Measurements from ENCODE around the gene APBA1.

The APBA1 gene

GRCh38 chr9:69590266-69590665 lies 81.9 kb downstream of the APBA1 start:
- TF ChIP-seq, protein P1, sequence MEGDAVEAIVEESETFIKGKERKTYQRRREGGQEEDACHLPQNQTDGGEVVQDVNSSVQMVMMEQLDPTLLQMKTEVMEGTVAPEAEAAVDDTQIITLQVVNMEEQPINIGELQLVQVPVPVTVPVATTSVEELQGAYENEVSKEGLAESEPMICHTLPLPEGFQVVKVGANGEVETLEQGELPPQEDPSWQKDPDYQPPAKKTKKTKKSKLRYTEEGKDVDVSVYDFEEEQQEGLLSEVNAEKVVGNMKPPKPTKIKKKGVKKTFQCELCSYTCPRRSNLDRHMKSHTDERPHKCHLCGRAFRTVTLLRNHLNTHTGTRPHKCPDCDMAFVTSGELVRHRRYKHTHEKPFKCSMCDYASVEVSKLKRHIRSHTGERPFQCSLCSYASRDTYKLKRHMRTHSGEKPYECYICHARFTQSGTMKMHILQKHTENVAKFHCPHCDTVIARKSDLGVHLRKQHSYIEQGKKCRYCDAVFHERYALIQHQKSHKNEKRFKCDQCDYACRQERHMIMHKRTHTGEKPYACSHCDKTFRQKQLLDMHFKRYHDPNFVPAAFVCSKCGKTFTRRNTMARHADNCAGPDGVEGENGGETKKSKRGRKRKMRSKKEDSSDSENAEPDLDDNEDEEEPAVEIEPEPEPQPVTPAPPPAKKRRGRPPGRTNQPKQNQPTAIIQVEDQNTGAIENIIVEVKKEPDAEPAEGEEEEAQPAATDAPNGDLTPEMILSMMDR (IDR thresholded peaks at IDR 0.05; ENCODE audit: borderline replicate concordance, control extremely low read depth, extremely low read depth, insufficient read depth, missing control alignments), result no peak
- no peak for DNase-seq (ENCODE audit: low spot score)
- in situ Hi-C loops (cut with MboI; ENCODE audit: low sequenced_read_pairs, unreplicated experiment), result no loop called here

GRCh38 chr9:69589156-69589555 lies 83.0 kb downstream of the APBA1 start:
- TF ChIP-seq, protein P1 (IDR thresholded peaks at IDR 0.05; ENCODE audit: borderline replicate concordance, control extremely low read depth, extremely low read depth, insufficient read depth, missing control alignments), result no peak
- in situ Hi-C loops (cut with MboI; ENCODE audit: low sequenced_read_pairs, unreplicated experiment), result no loop called here
- DNase-seq (ENCODE audit: low spot score), result no peak

DNA sequence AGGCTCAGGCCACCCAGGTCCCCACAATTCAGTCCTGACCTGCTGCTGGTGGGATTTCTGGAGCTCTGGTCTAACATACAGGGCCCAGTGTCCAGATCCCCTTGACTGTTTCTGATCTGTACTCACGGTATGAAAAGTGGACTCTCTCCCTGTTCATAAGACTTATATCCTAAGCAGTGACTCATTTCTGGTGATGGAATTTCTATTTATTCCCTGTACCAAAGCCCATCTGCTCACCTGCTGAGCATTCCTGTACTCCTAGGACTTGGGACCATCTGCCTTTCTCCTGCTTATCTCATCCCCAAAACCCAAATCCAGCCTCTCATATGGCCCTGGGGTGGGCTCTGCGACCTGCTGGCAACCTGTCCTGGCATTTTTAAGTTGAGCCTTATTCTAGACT lies 86.6 kb downstream of the APBA1 start:
- DNase-seq (ENCODE audit: low spot score), result no peak
- in situ Hi-C loops (cut with MboI; ENCODE audit: low sequenced_read_pairs, unreplicated experiment), result no loop called here

GRCh38 chr9:69584759-69585158 lies 87.4 kb downstream of the APBA1 start:
- DNase-seq (ENCODE audit: low spot score), result no peak
- TF ChIP-seq, protein P1 (IDR thresholded peaks at IDR 0.05; ENCODE audit: borderline replicate concordance, control extremely low read depth, extremely low read depth, insufficient read depth, missing control alignments), result no peak
- in situ Hi-C loops (cut with MboI; ENCODE audit: low sequenced_read_pairs, unreplicated experiment), result no loop called here

More for the DNA sequence above, 86.6 kb downstream of the APBA1 start:
- TF ChIP-seq, protein P1 (IDR thresholded peaks at IDR 0.05; ENCODE audit: borderline replicate concordance, control extremely low read depth, extremely low read depth, insufficient read depth, missing control alignments), result no peak

DNA sequence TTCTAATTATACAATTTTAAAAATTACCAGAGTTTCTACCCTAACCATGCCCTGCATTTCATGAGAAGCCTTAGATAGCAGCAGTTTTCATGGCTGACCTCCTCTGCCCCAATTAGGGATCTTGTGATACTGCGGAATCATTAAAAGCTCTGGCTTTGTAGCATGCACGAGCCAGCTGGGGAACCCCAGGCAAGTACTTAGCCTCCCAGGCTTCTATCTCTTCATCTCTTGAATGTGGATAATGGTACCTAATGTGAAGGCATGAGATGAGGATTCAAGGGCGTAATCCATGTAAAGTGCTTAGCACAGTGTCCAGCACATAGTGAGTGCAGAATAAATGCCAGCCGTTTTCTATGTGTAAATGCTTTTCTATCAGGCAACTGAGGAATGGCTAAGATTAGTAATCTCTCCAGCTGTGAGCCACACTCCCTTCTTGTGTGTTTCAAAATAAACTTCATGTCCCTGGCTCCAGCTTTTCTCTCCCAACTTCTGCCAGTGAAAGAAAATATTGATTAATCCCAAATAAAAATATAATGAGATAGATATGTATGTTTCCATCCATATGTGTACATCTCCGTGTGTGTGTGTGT lies 88.4 kb downstream of the APBA1 start:
- in situ Hi-C loops (cut with MboI; ENCODE audit: low sequenced_read_pairs, unreplicated experiment), result no loop called here
- no peak for DNase-seq (ENCODE audit: low spot score)
- TF ChIP-seq, protein P1 (IDR thresholded peaks at IDR 0.05; ENCODE audit: borderline replicate concordance, control extremely low read depth, extremely low read depth, insufficient read depth, missing control alignments), result no peak

GRCh38 chr9:69582544-69583297 lies 89.5 kb downstream of the APBA1 start:
- in situ Hi-C loops (cut with MboI; ENCODE audit: low sequenced_read_pairs, unreplicated experiment), result no loop called here
- TF ChIP-seq, protein P1 (IDR thresholded peaks at IDR 0.05; ENCODE audit: borderline replicate concordance, control extremely low read depth, extremely low read depth, insufficient read depth, missing control alignments), result no peak
- no peak for DNase-seq (ENCODE audit: low spot score)

All from GM13976 (cell line).